ENCODE measurements around the gene GTF2I.
"Not testable (repeated sequence)": the region's sequence is repeated elsewhere in the genome, so short reads cannot be mapped to it uniquely, and the experiment has no call there.

The GTF2I gene

GRCh38 chr7:74717889-74718288 is 60.4 kb downstream of the GTF2I start:
- no peak for DNase-seq

GRCh38 chr7:74718336-74718735 is 60.8 kb downstream of the GTF2I start:
- DNase-seq, result no peak

GRCh38 chr7:74722153-74722552 is 64.6 kb downstream of the GTF2I start:
- DNase-seq, result no peak

- DNase-seq, result no peak
Measured at GRCh38 chr7:74725840-74726239, 68.3 kb downstream of the GTF2I start.

GRCh38 chr7:74726309-74727101 is 69.0 kb downstream of the GTF2I start:
- DNase-seq, result no peak

GRCh38 chr7:74728686-74729085 is 71.2 kb downstream of the GTF2I start:
- DNase-seq, result not testable (repeated sequence)

- DNase-seq, result not testable (repeated sequence)
Measured at GRCh38 chr7:74730186-74730585, 72.7 kb downstream of the GTF2I start.

GRCh38 chr7:74739974-74740703 is 82.6 kb downstream of the GTF2I start:
- DNase-seq, result not testable (repeated sequence)

GRCh38 chr7:74743936-74744557 is 86.5 kb downstream of the GTF2I start:
- not testable (repeated sequence) for DNase-seq

GRCh38 chr7:74753921-74754482 is 96.5 kb downstream of the GTF2I start:
- not testable (repeated sequence) for DNase-seq

- DNase-seq, result not testable (repeated sequence)
Measured at GRCh38 chr7:74756673-74757072, 99.2 kb downstream of the GTF2I start.

- DNase-seq, result not testable (repeated sequence)
Measured at GRCh38 chr7:74758268-74758667, 100.8 kb downstream of the GTF2I start.

GRCh38 chr7:74758982-74759381 is 101.5 kb downstream of the GTF2I start:
- not testable (repeated sequence) for DNase-seq

- DNase-seq, result not testable (repeated sequence)
Measured at GRCh38 chr7:74765205-74765918, 107.8 kb downstream of the GTF2I start.

- DNase-seq, result not testable (repeated sequence)
Measured at GRCh38 chr7:74766509-74766908, 109.0 kb downstream of the GTF2I start.

- DNase-seq, result not testable (repeated sequence)
Measured at GRCh38 chr7:74766991-74767390, 109.5 kb downstream of the GTF2I start.

- not testable (repeated sequence) for DNase-seq
Measured at GRCh38 chr7:74770062-74770461, 112.5 kb downstream of the GTF2I start.

GRCh38 chr7:74772093-74772492 is 114.6 kb downstream of the GTF2I start:
- DNase-seq, result not testable (repeated sequence)

GRCh38 chr7:74773760-74774750 is 116.5 kb downstream of the GTF2I start, which contains the start of gene NCF1:
NCF1 (plus strand) TSS chr7:74774011; CDS start chr7:74774032, 21 bp downstream.
- DNase-seq, result not testable (repeated sequence)

GRCh38 chr7:74775111-74775510 is 117.6 kb downstream of the GTF2I start:
- not testable (repeated sequence) for DNase-seq

- not testable (repeated sequence) for DNase-seq
Measured at GRCh38 chr7:74779053-74779452, 121.5 kb downstream of the GTF2I start.
